CD14-positive monocyte (primary cell): ENCODE measurements around the gene P2RX2. TPM values are rescaled to one million over a fixed set of nuclear protein-coding genes. Genes with fewer than 3 reads are reported as not detected.

ENCODE experiments used
- DNase-seq, 3 donors: peaks; one replicate each; pipeline ENCODE4 v3.0.0-alpha.2; 2011 to 2022
- H2AFZ ChIP-seq: 2 replicates; pipeline ENCODE4 v1.6.0; 2012; ENCODE audit warnings: mild to moderate bottlenecking, low read depth, low read length, inconsistent platforms; ENCODE audit not compliant: insufficient read depth, poor library complexity, severe bottlenecking
- H3K27ac ChIP-seq, 2 donors: 1 replicate in 1 of 2; 2 replicates in 1 of 2; pipeline ENCODE4 v1.5.1; 2012 to 2013; ENCODE audit warnings: low read length in 2 of 2, control low read depth in 1 of 2, inconsistent platforms in 1 of 2, low read depth in 1 of 2, mild to moderate bottlenecking in 1 of 2
- H3K27me3 ChIP-seq, 2 donors: one replicate each; pipeline versions ENCODE4 v1.6.0 to v1.6.1; 2011 to 2013; ENCODE audit warnings: low read length in 2 of 2; ENCODE audit not compliant: control insufficient read depth in 2 of 2, insufficient read depth in 2 of 2
- H3K36me3 ChIP-seq, 2 donors: replicated peaks in 1 of 2; 1 replicate in 1 of 2; 2 replicates in 1 of 2; pipeline versions ENCODE4 v1.5.1 to v1.6.1; 2012 to 2013; ENCODE audit warnings: low read length in 2 of 2, control low read depth in 1 of 2, inconsistent platforms in 1 of 2, mild to moderate bottlenecking in 1 of 2; ENCODE audit not compliant: insufficient read depth in 2 of 2, control insufficient read depth in 1 of 2
- H3K4me1 ChIP-seq, 2 donors: 1 replicate in 1 of 2; 2 replicates in 1 of 2; pipeline versions ENCODE4 v1.5.1 to v1.6.1; 2012 to 2013; ENCODE audit warnings: low read length in 2 of 2, control low read depth in 1 of 2, inconsistent platforms in 1 of 2, mild to moderate bottlenecking in 1 of 2, moderate library complexity in 1 of 2; ENCODE audit not compliant: insufficient read depth in 2 of 2, control insufficient read depth in 1 of 2
- H3K4me2 ChIP-seq: replicated peaks from 2 replicates; pipeline ENCODE3; 2012; ENCODE audit warnings: low read length, moderate library complexity, mild to moderate bottlenecking; ENCODE audit not compliant: poor library complexity, severe bottlenecking; ENCODE audit errors: extremely low read depth
- H3K4me3 ChIP-seq, 3 experiments: fragments of 200-600 bp in 1 of 3; sonication (generic) in 1 of 3; replicated peaks in 1 of 3; 1 replicate in 2 of 3; 2 replicates in 1 of 3; pipeline ENCODE4 v1.5.1; 2011 to 2013; ENCODE audit warnings: low read length in 3 of 3, mild to moderate bottlenecking in 3 of 3, control low read depth in 2 of 3, low read depth in 2 of 3, inconsistent platforms in 1 of 3, moderate library complexity in 1 of 3
- H3K79me2 ChIP-seq: 2 replicates; pipeline ENCODE4 v1.6.0; 2012; ENCODE audit warnings: mild to moderate bottlenecking, control low read depth, inconsistent platforms, low read length, moderate library complexity; ENCODE audit not compliant: insufficient read depth
- H3K9ac ChIP-seq: 2 replicates; pipeline ENCODE4 v1.6.0; 2017; ENCODE audit warnings: low read length, mild to moderate bottlenecking; ENCODE audit not compliant: insufficient read depth, poor library complexity, severe bottlenecking
- H3K9me3 ChIP-seq, 2 donors: replicated peaks in 1 of 2; 1 replicate in 1 of 2; 2 replicates in 1 of 2; pipeline versions ENCODE4 v1.5.1 to v1.6.1; 2012 to 2013; ENCODE audit warnings: low read length in 2 of 2, control low read depth in 1 of 2; ENCODE audit not compliant: control insufficient read depth in 1 of 2, insufficient read depth in 1 of 2
- H4K20me1 ChIP-seq: 2 replicates; pipeline ENCODE4 v1.6.0; 2012; ENCODE audit warnings: mild to moderate bottlenecking, low read length, control low read depth, moderate library complexity; ENCODE audit not compliant: insufficient read depth
- H3K27ac Mint-ChIP-seq, 7 donors: one replicate each; pipeline ENCODE4 v1.8.0; 2020; ENCODE audit warnings: mild to moderate bottlenecking in 7 of 7, mixed read lengths in 7 of 7, moderate library complexity in 6 of 7, inconsistent platforms in 2 of 7
- H3K27me3 Mint-ChIP-seq, 3 donors: one replicate each; pipeline ENCODE4 v1.8.0; 2021 to 2022; ENCODE audit warnings: low read depth in 3 of 3, mild to moderate bottlenecking in 3 of 3, mixed read lengths in 3 of 3, moderate library complexity in 3 of 3, inconsistent platforms in 1 of 3
- H3K36me3 Mint-ChIP-seq, 2 donors: one replicate each; pipeline ENCODE4 v1.8.0; 2020; ENCODE audit warnings: mixed read lengths in 2 of 2, inconsistent platforms in 1 of 2, mild to moderate bottlenecking in 1 of 2
- H3K4me1 Mint-ChIP-seq: one replicate; pipeline ENCODE4 v1.8.0; 2020; ENCODE audit warnings: mild to moderate bottlenecking, mixed read lengths
- H3K4me3 Mint-ChIP-seq, 2 donors: one replicate each; pipeline ENCODE4 v1.8.0; 2020; ENCODE audit warnings: mild to moderate bottlenecking in 2 of 2, mixed read lengths in 2 of 2, moderate library complexity in 1 of 2
- H3K9me3 Mint-ChIP-seq, 7 donors: one replicate each; pipeline ENCODE4 v1.8.0; 2020 to 2022; ENCODE audit warnings: mixed read lengths in 7 of 7, mild to moderate bottlenecking in 6 of 7, moderate library complexity in 6 of 7, inconsistent platforms in 2 of 7
- WGBS: methylation state at CpG from one replicate; pipeline ENCODE4 v1.1.5; 2013; ENCODE audit warnings: missing lambda C conversion rate; ENCODE audit not compliant: insufficient coverage; 5-methylcytosine and 5-hydroxymethylcytosine counted together
- intact Hi-C, 2 donors: fragments of 100-400 bp; cut with micrococcal nuclease; formaldehyde crosslinking; loops; one replicate each; pipeline versions ENCODE4 v1.15.0 to v1.15.1; 2023
- polyA plus RNA-seq, 3 donors: library from polyadenylated mRNA; depleted of rRNA in 1 of 3; unstranded in 2 of 3; stranded (reverse) in 1 of 3; fragments of 300-500 nt in 2 of 3; fragments of >200 nt in 1 of 3; fragmentation: Illumina TruSeq in 2 of 3; gene quantifications; 1 replicate in 2 of 3; 2 replicates in 1 of 3; pipeline ENCODE4 v1.2.3, GENCODE V29; 2012 to 2021
- TF ChIP-seq, protein P1 (sequence below): fragments of 200-600 bp; IDR thresholded peaks from one replicate; pipeline ENCODE4 v1.8.0; 2022; ENCODE audit warnings: antibody characterized with exemption, mild to moderate bottlenecking

Gene P2RX2
- polyA plus RNA-seq, 3 donors, result not detected

DNA sequence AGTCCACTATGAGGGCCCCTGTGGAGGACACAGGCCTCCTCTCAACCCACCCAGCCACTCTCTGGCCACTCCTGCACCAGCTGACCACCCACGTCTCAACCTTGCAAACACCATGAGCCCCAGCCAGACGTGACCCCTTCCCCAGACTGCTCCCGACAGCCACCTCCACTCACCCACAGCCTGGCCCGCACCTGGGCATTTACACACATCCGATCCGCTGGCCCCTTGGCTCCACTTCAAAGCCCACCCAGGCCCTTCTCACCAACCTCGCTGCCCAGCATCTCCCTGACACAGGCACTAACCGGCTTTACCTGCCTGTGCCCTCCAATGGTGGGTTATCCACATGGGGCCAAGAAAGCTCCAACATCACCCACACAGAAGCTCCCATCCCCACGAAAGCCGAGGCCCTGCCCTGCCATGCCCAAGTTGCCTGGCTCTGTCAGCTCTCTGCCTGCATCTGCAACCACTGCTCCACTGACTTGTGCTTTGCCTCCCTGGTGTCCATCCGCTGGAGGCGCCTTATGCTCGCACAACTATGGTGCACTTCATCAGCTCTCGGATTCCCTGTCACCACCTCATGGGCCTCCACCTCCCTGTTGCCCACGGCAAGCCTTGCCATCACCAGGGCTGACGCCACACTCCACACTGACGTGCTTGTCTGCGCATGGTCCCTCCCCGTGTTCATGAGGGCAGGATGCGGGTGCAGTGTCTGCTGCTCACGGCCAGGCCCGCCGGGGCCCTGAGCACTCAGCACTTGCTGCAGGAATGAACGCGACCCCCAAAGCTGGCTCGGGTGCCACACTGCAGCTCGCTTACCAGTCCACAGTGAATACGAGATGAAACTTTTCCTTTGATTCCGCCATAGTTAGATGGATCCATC, 16.7 kb downstream of the P2RX2 start:
- Mint-ChIP-seq H3K9me3 (peaks cover 0 to 1% (median 0%) of the 10 kb centered on the region in 7 donors), H3K36me3 (peaks cover 87 to 94% of the 10 kb centered on the region in 2 donors), H3K27me3 (peaks cover 0 to 4% (median 3%) of the 10 kb centered on the region in 3 donors), H3K4me1 (no peaks in the 10 kb centered on the region), H3K4me3 (no peak overlapping the region), H3K27ac (peak overlapping the region in 1 of 7 donors; percentile 46)
- intact Hi-C loops, result no loop called here
- Histone ChIP-seq H3K27me3 (no peaks in the 10 kb centered on the region), H3K4me3 (no peak overlapping the region), H3K36me3 (peaks cover 84 to 97% of the 10 kb centered on the region in 2 donors), H2AFZ (no peak overlapping the region), H3K9ac (peak overlapping the region; percentile 8), H3K4me2 (no peak overlapping the region), H3K4me1 (no peaks in the 10 kb centered on the region), H4K20me1 (no peaks in the 10 kb centered on the region), H3K9me3 (no peaks in the 10 kb centered on the region), H3K27ac (no peak overlapping the region), H3K79me2 (no peaks in the 10 kb centered on the region)
- no peak for DNase-seq
- TF ChIP-seq, protein P1, sequence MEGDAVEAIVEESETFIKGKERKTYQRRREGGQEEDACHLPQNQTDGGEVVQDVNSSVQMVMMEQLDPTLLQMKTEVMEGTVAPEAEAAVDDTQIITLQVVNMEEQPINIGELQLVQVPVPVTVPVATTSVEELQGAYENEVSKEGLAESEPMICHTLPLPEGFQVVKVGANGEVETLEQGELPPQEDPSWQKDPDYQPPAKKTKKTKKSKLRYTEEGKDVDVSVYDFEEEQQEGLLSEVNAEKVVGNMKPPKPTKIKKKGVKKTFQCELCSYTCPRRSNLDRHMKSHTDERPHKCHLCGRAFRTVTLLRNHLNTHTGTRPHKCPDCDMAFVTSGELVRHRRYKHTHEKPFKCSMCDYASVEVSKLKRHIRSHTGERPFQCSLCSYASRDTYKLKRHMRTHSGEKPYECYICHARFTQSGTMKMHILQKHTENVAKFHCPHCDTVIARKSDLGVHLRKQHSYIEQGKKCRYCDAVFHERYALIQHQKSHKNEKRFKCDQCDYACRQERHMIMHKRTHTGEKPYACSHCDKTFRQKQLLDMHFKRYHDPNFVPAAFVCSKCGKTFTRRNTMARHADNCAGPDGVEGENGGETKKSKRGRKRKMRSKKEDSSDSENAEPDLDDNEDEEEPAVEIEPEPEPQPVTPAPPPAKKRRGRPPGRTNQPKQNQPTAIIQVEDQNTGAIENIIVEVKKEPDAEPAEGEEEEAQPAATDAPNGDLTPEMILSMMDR, result no peak
- 90% methylated on average over 28 of the region's 29 CpGs for WGBS

DNA sequence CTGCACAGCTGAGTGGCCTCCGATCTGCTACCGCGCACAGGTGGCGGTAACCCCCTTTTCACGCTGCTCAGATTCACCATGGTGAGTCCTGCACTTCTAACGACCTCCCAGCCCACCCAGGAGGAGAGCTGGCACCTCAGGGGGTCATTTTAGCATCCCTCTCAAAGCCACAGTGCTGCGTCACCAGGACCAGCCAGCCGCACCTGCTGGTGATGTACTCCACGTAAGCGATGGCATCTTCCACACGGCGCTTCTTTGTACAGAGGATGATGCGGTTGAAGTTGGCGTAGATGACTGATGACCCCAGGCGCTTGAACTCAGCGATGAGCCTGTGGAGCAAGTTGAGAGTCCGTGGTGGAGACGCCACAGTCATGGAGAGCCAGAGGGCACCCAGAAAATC, 19.2 kb downstream of the P2RX2 start:
- intact Hi-C loops, result no loop called here
- Histone ChIP-seq H2AFZ (no peak overlapping the region), H3K4me2 (no peak overlapping the region), H3K27ac (no peak overlapping the region), H3K9me3 (no peaks in the 10 kb centered on the region), H3K4me3 (no peak overlapping the region), H3K79me2 (no peaks in the 10 kb centered on the region), H3K27me3 (no peaks in the 10 kb centered on the region), H3K9ac (no peak overlapping the region), H4K20me1 (no peaks in the 10 kb centered on the region), H3K4me1 (no peaks in the 10 kb centered on the region), H3K36me3 (peaks cover 84 to 97% of the 10 kb centered on the region in 2 donors)
- Mint-ChIP-seq H3K27me3 (peaks cover 0 to 4% (median 3%) of the 10 kb centered on the region in 3 donors), H3K36me3 (peaks cover 87 to 93% of the 10 kb centered on the region in 2 donors), H3K4me3 (no peak overlapping the region), H3K9me3 (no peaks in the 10 kb centered on the region), H3K27ac (no peak overlapping the region), H3K4me1 (no peaks in the 10 kb centered on the region)
- DNase-seq, result no peak
- TF ChIP-seq, protein P1, result no peak
- WGBS, result 90% methylated on average over 18 of the region's 18 CpGs
